ENCODE measurements around the gene SPACA7.

SPACA7 gene

DNA sequence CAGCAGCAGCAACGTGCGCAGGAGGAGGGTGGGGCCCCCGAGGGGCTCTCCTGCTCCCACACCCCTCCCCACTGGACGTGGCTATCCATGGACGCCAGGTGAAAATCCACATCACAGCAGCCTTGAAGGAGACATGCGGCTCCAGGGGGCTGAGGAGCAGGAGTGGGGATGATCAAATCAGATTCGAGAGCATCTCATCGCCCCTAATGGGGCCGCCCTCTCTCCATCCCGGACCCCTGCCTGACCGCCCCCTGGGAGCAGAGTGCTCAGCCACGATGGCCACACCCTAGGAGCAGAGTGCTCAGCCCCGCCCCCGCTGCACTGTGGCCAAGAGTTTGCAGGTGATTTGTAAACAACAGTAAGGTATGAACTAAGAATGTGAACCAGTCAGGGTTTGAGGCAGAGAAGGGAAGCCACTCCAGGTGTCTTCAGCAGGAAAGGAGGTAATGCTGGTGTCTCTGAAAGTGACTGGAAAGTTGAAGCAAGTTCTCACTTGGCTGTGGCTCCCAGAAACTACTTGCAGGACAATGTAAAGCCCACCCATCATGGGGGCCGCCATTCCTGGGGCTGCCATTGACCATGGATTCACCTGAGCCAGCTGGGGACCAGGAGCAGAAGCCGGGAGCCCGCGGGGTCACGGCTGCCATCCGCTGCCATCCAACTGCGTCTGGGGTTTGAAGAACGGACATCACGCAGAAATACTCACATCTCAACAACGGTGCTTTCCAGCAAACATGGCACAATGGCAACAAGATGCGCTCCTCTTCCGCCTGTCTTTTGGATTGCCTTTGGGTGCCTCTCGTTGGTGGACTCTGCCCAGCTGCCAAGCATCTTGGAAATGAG is 71.8 kb downstream of the SPACA7 start:
- DNase-seq (ENCODE audit: low spot score), result no peak

DNA sequence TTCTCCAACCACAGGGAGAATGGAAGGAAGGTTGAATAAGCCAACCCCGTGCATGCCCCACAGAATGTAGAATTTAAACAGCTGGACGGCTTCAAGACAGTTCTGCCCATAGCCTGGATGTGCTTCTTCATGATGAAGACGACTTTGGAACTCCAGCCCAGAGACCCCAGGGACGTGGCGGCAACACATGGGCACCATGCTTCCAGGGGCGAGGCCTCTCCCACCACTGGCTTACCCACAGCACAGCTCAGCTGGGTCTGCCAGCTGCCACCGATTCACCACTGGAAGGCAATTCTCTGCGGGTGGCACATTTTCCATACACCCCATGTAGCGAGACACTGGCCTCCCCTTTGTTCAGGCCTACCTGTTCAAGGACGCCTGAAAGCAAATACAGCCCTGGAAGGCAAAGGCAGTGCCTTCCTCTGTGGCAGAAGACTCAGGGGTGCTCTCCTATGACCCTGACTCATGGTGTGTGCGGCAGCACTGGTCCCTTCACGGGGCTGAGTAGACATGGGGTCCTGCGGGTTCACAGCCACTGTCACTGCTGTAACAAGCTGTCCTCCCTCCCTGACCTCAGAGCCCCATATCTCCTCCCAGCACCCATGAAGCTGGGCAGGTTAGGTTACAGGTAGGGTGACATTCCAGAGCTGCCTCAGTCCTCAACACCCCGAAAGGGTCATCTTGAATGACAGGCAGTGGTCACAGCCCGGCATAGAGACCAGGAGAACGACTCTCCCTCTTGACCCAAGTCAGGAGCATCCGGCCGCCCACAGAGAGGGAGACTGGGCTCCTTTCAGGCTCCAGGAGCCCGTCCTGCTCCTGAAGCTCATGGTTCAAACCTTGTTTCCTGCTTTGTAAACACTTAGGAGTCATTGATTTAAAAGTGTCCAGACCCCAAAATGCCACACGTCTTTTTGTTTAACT is 72.7 kb downstream of the SPACA7 start:
- DNase-seq (ENCODE audit: low spot score), result no peak

DNA sequence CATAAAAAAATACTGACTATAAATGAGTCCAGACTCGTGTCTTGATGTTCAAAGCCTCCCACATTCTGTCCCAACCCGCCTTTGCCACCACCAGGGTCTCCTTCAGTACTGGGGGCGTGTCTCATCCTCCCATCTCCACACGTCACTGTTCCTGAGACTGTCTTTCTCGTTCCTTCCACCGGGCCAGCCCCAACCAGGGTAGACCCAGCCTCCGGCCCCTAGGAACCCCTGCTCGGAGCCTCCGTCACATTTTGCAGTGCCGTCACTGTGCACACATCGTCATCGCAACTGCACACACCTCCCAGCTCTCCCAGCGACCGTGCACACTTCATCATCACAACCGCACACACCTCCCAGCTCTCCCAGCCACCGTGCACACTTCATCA is 73.4 kb downstream of the SPACA7 start:
- DNase-seq (ENCODE audit: low spot score), result no peak

DNA sequence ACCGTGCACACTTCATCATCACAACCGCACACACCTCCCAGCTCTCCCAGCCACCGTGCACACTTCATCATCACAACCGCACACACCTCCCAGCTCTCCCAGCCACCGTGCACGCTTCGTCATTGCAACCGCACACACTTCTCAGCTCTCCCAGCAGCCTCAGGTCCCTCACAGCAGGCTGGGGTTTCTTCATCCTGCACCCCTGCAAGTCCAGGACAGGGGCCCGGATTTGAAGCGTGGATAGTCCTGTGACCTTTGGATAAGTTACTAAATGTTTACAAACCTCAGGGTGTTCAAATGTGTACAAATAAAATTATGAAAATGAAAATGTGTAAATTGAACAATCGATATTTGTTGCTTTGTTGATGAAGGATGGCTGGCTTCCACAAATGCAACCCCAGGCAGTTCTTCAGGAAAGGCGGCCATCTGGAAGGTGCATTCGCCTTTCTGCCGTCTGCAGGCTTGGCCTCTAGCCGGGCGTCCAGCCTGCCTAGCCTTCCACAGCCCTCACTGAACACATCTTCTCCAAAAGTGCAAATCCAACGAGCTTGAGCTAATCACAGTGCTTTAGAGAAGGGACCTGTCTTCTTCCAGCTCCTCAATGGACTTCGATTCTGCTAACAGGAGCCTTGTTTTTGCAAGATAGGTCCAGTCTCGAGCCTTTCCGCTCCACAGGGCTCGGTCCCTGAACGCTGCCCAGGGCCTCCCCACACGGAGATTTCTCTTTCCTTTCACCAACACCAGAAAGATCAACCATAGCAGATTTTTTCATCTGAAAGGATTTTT is 74.2 kb downstream of the SPACA7 start:
- DNase-seq (ENCODE audit: low spot score), result no peak

DNA sequence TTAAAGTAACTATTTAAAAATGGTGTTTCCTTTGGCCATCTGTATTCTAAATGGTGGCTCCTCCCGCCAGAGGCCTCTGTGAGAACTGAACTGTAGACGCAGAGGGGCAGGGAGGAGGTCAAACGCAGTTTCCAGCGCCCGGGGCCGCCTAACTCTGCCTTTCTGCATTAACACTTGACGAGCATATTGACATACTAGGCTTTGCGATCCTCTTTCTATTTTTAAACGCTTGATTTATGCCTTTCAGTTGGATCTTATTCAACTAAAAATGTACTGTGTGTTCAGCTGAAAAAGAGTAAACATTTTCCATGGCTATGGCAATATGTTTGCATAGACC is 74.7 kb downstream of the SPACA7 start:
- no peak for DNase-seq (ENCODE audit: low spot score)

DNA sequence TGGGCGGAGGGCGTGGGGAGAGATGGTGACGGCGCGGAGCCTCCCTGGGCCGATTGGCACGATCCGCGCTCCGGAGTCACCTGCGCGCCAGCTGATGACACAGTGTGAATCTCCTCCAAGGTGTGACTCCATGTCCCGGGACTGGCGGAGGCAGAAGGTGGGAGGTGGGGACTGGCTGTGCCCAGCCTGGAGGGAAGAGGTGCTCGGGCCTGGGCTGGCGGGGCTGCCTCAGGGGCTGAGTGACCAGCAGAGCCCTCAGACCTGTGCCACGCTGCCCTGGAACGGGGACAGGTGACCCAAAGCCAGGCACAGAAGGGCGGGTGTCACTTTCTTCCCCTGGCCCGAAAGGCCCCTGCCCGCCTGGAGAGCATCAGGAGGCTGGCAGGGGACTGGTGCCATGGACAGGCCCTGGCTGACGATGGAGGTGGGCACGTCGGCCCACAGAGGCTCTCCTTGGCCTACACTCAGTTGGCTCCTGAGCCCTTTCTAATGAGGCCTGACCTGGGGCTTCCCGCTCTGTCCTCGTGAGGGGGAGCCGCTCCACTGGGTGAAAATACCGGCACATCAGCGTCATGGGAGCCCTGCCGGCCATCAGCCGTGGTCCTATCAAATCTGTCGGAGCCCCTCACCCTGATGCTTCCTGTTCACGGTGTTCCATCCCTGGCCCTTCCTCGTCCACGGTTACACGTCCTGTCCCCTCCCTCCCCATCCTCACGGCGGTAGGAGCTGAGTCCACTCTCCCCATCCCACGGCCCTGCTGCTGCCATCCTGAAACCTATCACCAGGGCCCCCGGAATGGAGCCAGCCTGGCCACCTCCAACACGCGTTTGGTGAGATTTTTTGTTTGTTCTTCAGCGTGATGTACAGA is 75.6 kb downstream of the SPACA7 start:
- DNase-seq (ENCODE audit: low spot score), result no peak

DNA sequence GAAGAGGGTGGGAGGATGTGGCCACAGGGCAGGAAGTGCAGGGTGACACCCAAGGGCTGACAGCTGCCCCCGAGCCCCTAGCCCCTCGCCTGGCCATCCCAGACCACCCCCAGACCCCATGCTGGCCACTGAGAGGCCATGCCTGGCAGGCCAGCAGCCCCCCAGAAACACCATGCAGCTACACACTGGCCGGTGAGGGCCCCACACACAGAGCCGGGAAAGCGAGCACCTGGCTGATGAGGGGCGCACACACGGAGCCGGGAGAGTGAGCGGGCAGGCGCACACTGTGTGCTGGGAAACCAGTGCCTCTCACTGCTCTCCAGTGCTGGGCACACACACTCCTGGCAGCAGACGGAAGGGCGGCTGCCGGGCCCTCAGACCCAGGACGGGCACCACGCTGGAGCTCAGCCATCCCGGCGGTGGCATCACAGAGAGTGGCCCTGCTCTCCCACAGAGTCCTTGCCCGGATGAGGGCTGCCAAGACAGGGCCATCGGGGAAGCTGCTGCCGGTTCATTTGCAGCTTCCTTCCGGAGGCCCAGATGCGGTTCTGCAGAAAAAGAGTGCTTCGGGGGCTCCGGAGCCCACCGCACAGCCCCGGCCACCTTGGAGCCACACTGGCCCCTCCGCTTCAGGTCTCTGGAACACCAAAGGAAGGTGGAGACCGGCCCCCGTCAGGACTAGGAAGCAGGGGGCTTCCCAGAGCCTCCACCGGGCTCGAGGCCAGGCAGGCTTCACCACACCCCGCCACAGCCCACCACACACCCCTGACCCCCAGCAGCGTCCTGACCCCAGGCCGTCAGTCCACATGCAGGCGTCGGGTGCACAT is 76.4 kb downstream of the SPACA7 start:
- no peak for DNase-seq (ENCODE audit: low spot score)

DNA sequence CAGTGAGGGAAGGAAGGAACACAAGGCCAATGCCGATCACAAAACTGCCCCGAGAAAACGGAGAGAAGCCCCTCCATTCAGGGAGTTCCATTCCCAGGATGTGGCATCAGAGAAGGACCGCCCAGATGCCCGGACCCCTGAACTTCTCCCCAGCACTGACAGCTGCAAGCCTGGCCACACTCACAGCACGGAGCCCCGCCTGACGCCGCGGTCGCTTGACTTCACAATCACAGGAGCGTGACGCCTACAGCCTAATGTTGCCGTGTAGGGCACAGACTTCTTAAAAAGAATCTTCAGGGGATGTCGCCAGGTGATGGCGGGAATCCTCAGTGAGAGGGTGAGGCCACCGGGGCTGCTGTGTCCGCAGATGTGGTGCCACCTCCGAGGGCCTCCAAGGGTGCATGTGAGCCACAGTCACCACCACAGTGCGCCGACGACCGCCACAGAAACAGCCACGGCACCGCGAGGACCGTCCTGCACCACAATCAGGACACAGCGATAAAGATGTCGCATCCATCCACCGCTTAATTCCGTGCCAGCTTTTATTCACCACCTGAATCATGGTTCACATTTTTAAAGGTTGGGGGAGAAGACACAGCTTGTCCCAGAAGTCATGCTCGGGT is 77.2 kb downstream of the SPACA7 start:
- DNase-seq (ENCODE audit: low spot score), result no peak

DNA sequence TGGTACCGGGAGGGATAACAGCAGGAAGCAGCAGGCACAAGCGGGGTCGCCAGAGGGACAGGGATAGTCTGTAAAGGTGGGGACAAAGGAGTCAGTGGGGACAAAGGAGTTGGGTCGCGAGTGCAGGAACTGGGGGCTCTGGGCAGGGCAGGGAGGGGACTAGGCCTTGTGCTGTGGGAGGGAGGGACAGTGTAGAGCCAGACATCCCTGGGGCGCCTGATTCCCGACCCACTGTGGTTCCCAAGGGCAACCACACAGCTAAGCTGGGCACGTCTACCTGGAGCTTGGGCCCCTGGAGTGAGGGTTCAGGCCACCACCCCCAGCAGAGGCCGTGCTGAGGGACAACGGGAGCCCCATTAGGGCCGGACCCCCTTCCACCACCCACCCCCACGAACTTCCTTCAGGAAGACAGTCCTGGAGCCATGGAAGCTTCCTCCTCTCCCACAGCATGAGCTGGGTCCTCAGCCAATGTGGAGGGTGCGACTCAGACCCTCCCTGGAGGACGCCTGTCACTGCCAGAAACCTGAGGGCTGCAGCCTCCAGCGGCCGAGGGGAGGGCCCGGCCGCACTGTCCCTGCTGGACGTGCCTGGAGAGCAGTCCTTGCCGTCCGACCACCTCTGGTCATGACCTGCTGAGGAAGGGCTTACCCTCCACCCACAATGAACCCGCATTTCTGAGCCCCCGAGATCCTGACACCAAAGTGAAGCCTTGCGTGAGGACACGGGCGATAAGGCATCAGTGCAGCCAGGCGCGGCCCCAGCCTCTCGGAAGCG is 77.9 kb downstream of the SPACA7 start:
- DNase-seq (ENCODE audit: low spot score), result no peak

DNA sequence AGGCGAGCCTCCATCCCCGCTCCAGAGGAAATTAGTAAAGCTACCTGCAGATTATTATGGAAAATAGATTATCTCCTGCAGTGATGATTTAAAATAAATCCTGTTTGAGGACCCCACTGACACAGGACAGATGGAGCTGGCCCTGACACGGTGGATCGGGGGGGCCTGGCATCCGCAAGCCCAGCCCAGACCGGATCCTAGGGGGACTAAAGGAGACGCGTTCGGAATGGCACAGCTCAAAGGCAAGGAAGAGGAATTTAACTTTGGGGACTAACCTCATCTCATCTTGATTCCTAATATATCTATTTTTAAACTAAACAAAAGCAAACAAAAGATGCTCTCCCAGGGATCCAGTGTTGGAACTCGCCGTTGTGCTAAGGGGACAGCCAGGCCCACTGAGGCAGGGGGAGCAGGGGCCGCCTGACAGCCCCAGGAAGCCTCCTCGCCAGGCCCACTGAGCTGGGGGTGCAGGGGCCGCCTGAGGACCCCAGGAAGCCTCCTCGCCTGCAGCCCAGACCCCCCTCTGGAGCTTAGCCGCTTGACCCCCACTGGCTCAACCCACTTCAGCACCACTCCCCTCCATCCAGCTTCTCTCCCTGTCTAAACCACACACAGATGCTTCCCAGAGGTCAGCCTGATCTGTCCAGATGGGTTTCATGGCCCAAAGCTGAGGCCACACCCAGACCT is 78.6 kb downstream of the SPACA7 start:
- no peak for DNase-seq (ENCODE audit: low spot score)

DNA sequence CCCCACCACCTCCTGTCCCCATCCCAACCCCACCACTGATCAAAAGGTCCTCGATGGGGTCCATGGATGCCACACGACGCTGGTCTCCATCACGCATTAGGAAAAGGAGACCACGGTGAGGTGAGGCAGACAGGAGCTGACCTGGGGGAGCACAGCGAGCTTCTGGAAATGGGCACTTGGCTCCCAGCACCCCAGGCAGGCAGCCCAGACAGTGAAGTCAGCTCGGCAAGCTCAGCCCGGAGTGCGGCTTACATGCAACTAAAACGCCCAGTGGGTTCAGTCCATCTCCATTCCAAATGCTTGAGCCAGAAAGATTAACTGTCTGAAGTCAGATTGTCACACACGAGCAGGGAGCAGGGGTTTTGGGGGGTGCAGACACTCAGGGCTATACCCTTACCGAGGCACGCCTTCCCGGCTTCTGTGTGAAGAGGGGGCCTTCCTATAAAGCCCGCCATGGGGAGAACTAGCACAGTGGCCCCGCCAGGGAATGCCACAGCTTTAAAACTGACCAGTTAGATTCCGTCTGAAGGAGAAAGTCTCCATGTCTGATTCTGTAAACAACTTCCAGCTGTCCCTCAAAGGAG is 79.4 kb downstream of the SPACA7 start:
- no peak for DNase-seq (ENCODE audit: low spot score)

DNA sequence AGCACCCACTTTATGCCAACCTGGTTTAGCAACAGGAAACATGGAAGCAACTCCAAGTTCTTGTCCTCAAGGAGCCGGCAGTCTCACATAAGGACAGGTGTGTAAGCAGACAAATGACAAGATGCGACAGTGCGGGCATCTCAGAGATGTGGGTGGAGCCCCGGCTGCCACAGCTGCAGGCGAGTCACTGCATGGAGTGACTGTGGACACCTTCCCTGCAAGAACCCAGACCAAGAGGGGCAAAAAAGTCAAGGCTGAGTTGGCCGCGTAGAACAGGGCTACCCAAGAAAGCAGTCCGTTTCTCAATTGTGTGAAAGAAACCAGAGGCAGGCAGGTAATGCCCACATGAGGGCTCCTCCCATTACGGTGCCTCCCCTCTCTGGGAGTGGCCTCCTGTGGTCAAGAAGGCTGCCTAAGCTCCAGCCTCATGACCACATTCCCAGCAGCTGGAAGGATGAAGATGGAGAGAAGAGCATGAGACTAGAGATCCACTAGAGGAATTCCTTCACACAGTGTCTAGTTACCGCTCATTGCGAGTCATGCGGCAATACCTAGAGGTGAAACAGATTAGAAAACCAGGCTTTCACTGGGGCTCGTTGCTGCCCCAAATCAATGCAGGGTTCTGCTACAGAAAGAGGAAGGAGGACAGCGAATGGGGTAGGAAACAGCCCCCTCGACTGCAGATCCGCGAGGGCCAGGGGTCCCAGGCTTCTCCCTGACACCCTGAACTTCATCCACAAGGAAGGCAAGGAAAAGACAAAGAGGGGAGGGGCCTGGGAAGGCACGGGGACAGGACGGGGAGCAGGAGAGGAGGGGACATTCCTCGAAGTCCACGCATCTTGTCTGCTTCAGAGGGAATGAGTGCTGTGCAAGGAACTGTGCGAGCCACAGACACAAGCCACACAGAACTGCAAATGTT is 80.2 kb downstream of the SPACA7 start:
- DNase-seq (ENCODE audit: low spot score), result no peak

DNA sequence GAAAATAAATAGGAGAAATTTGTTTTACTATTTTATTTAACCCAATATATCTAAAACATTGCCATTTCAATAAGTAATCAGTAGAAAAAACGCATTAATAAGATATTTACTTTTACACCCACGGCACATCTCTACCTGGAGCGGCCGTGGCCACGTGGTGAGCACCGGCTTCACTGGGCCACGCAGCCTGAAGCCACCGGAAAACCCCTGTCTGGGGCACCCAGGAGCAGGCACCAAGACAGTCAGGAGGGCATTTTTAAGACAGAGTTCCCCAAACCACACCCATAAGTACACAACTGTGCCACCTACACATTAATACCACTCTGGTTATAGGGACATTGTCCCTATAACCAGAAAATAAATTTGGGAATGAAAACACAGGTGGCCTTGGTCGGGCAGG is 80.9 kb downstream of the SPACA7 start:
- DNase-seq (ENCODE audit: low spot score), result no peak

DNA sequence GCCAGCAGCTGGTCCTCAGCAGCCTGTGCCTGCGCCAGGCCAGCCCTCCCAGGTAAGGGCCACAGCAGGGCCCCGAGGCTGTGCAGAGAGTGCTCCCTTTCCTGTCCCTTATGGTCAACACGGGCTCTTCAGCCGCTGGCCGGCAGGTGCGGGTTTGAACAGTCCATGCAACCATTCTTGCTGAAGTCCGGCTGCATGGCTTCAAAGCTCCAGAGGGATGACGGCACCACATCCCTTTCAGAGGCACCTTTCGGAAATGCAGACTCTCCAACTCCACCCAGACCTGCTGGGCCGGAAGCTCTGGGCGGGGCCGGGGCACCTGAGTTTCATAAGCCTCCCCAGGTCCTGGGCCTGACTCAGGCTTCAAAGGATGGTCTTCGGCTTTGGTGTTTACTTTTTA is 81.3 kb downstream of the SPACA7 start:
- no peak for DNase-seq (ENCODE audit: low spot score)

DNA sequence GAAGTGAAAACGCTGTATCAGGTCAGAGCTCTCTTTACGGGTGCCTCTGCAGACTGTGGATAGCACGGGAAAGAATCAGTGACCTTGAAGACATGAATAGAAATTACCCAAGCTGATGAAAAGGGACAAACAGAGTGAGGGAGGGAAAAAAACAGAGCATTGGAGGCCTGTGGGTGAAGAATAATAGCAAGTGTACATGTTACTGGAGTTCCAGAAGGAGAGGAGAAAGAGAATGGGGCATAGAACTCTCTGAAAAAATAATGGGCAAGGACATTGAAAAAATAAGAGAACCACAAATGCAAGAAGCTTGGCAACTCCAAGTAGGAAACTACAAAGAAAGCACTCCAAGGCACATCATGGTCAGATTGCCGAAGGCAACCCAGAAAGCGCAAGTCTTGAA is 86.3 kb downstream of the SPACA7 start:
- DNase-seq (ENCODE audit: low spot score), result no peak

DNA sequence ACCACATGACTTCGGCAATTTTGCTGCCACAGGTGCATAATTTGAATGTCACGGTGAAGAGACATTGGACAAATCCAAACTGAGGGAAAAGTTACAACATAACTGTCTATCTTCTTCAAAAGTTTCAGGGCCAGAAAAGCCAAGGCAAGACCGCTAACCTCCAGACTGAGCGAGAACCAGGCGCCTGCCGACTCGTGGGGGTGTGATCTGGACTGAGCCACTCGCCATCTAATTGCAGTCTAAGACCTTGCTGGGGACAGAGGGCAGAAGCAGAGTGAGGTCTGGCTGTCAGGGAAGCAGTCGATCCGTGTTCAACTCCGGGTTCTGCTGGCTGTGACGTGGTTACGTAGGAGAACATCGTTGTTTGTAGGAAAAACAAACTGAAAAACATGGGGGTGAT is 88.6 kb downstream of the SPACA7 start:
- no peak for DNase-seq (ENCODE audit: low spot score)

Data from hematopoietic multipotent progenitor cell treated with erythropoietin and hydrocortisone succinate and interleukin-3 and kit ligand, for 15 days (in vitro differentiated cells).